Measurements from ENCODE around the gene TRIOBP. TPM values are rescaled to one million over a fixed set of nuclear protein-coding genes. Genes with fewer than 3 reads are reported as not detected.

TRIOBP gene
- polyA plus RNA-seq, 1 experiment = 73.9 TPM

- no peak for DNase-seq (ENCODE audit: low read depth)
- TF ChIP-seq CTCF (IDR thresholded peaks at IDR 0.05; ENCODE audit: insufficient read depth, low read depth, low read length) = no peak
- Histone ChIP-seq H3K36me3 (ENCODE audit: control insufficient read depth, insufficient read depth, low read length) (peaks cover 1% of the 10 kb centered on the region; the same call in 1 of the 2 replicates), H3K27me3 (ENCODE audit: control insufficient read depth, insufficient read depth, low read length) (no peaks in the 10 kb centered on the region), H3K4me3 (ENCODE audit: low read depth, low read length) (no peak overlapping the region)
- ChIA-PET CTCF (interaction anchor here (1.1 to 9.5 kb wide), 13 partner anchors 8 to 204 kb away, joined by 3 to 133 read pairs (median 6); partner anchors contain the start of genes GCAT, LGALS1 and NOL12), POLR2A (interaction anchor here (1.4 kb wide), 1 partner anchor 18 kb away, joined by 5 read pairs; no protein-coding TSS in a partner anchor)
Measured at GRCh38 chr22:37662039-37662438, 34.8 kb upstream of the TRIOBP start.

- Histone ChIP-seq H3K4me3 (ENCODE audit: low read depth, low read length) (no peak overlapping the region), H3K36me3 (ENCODE audit: control insufficient read depth, insufficient read depth, low read length) (peaks cover 1% of the 10 kb centered on the region; the same call in 1 of the 2 replicates), H3K27me3 (ENCODE audit: control insufficient read depth, insufficient read depth, low read length) (no peaks in the 10 kb centered on the region)
- no peak for DNase-seq (ENCODE audit: low read depth)
- ChIA-PET CTCF (interaction anchor here (0.6 to 8.8 kb wide), 4 partner anchors 17 to 21 kb away, joined by 3 to 133 read pairs (median 6); partner anchors contain the start of gene NOL12), POLR2A (interaction anchor here (0.6 kb wide), 1 partner anchor 89 kb away, joined by 9 read pairs; no protein-coding TSS in a partner anchor)
- no peak for TF ChIP-seq CTCF (IDR thresholded peaks at IDR 0.05; ENCODE audit: insufficient read depth, low read depth, low read length)
Measured at GRCh38 chr22:37663521-37664140, 33.2 kb upstream of the TRIOBP start.

- H3K27me3 ChIP-seq (ENCODE audit: control insufficient read depth, insufficient read depth, low read length) = no peaks in the 10 kb centered on the region
- peaks cover 1% of the 10 kb centered on the region; the same call in 1 of the 2 replicates for H3K36me3 ChIP-seq (ENCODE audit: control insufficient read depth, insufficient read depth, low read length)
- TF ChIP-seq CTCF (IDR thresholded peaks at IDR 0.05; ENCODE audit: insufficient read depth, low read depth, low read length) = no peak
- no peak overlapping the region for H3K4me3 ChIP-seq (ENCODE audit: low read depth, low read length)
- no peak for DNase-seq (ENCODE audit: low read depth)
- CTCF ChIA-PET = interaction anchor here (0.6 to 8.8 kb wide), 3 partner anchors 18 to 24 kb away, joined by 3 to 133 read pairs (median 7); partner anchors contain the start of gene NOL12
- POLR2A ChIA-PET = interaction anchor here (0.6 kb wide), 1 partner anchor 88 kb away, joined by 9 read pairs; no protein-coding TSS in a partner anchor
Measured at GRCh38 chr22:37664249-37665101, 32.4 kb upstream of the TRIOBP start.

GRCh38 chr22:37665487-37665886, 31.4 kb upstream of the TRIOBP start:
- H3K27me3 ChIP-seq (ENCODE audit: control insufficient read depth, insufficient read depth, low read length) = no peaks in the 10 kb centered on the region
- no peak overlapping the region for H3K4me3 ChIP-seq (ENCODE audit: low read depth, low read length)
- DNase-seq (ENCODE audit: low read depth) = no peak
- peaks cover 1% of the 10 kb centered on the region; the same call in 1 of the 2 replicates for H3K36me3 ChIP-seq (ENCODE audit: control insufficient read depth, insufficient read depth, low read length)
- TF ChIP-seq CTCF (IDR thresholded peaks at IDR 0.05; ENCODE audit: insufficient read depth, low read depth, low read length) = no peak
- ChIA-PET POLR2A (no interaction called here), CTCF (interaction anchor here (1.1 to 8.8 kb wide), 2 partner anchors 16 to 17 kb away, joined by 3 to 133 read pairs; partner anchors contain the start of gene NOL12)

GRCh38 chr22:37669586-37669985, 27.3 kb upstream of the TRIOBP start:
- TF ChIP-seq CTCF (IDR thresholded peaks at IDR 0.05; ENCODE audit: insufficient read depth, low read depth, low read length) = no peak
- Histone ChIP-seq H3K27me3 (ENCODE audit: control insufficient read depth, insufficient read depth, low read length) (no peaks in the 10 kb centered on the region), H3K4me3 (ENCODE audit: low read depth, low read length) (no peak overlapping the region), H3K36me3 (ENCODE audit: control insufficient read depth, insufficient read depth, low read length) (peaks cover 1% of the 10 kb centered on the region; the same call in 1 of the 2 replicates)
- CTCF ChIA-PET = interaction anchor here (1.6 to 3.2 kb wide), 3 partner anchors 8 to 26 kb away, joined by 4 to 13 read pairs (median 11); no protein-coding TSS in a partner anchor
- POLR2A ChIA-PET = no interaction called here
- DNase-seq (ENCODE audit: low read depth) = no peak

All from BJ (cell line).